Measurements from ENCODE around the gene FABP1.

Gene FABP1

GRCh38 chr2:88116669-88117432 lies 11.0 kb downstream of the FABP1 start:
- H3K4me3 ChIP-seq (ENCODE audit: low read depth, low read length): no peak overlapping the region
- no peak for DNase-seq
- TF ChIP-seq CTCF (IDR thresholded peaks at IDR 0.05; ENCODE audit: low read depth, low read length, missing control alignments): no peak
- peaks cover 2% of the 10 kb centered on the region for H3K27me3 ChIP-seq (replicated peaks)
- no peaks in the 10 kb centered on the region for H3K36me3 ChIP-seq (replicated peaks)
- H3K27ac ChIP-seq: no peak overlapping the region
- in situ Hi-C loops (cut with HindIII; ENCODE audit: low pct_ligation_motif_present, low sequenced_read_pairs): no loop called here

- H3K4me3 ChIP-seq (ENCODE audit: low read depth, low read length): no peak overlapping the region
- peaks cover 2% of the 10 kb centered on the region for H3K27me3 ChIP-seq (replicated peaks)
- no peak overlapping the region for H3K27ac ChIP-seq
- no peak for DNase-seq
- H3K36me3 ChIP-seq (replicated peaks): no peaks in the 10 kb centered on the region
- in situ Hi-C loops (cut with HindIII; ENCODE audit: low pct_ligation_motif_present, low sequenced_read_pairs): no loop called here
- no peak for TF ChIP-seq CTCF (IDR thresholded peaks at IDR 0.05; ENCODE audit: low read depth, low read length, missing control alignments)
These were observed 11.9 kb downstream of the FABP1 start for GRCh38 chr2:88115825-88116518.

- DNase-seq: no peak
- H3K27ac ChIP-seq: no peak overlapping the region
- TF ChIP-seq CTCF (IDR thresholded peaks at IDR 0.05; ENCODE audit: low read depth, low read length, missing control alignments): no peak
- in situ Hi-C loops (cut with HindIII; ENCODE audit: low pct_ligation_motif_present, low sequenced_read_pairs): no loop called here
- H3K27me3 ChIP-seq (replicated peaks): peaks cover 2% of the 10 kb centered on the region
- no peak overlapping the region for H3K4me3 ChIP-seq (ENCODE audit: low read depth, low read length)
- no peaks in the 10 kb centered on the region for H3K36me3 ChIP-seq (replicated peaks)
These were observed 13.0 kb downstream of the FABP1 start for GRCh38 chr2:88114889-88115288.

DNA sequence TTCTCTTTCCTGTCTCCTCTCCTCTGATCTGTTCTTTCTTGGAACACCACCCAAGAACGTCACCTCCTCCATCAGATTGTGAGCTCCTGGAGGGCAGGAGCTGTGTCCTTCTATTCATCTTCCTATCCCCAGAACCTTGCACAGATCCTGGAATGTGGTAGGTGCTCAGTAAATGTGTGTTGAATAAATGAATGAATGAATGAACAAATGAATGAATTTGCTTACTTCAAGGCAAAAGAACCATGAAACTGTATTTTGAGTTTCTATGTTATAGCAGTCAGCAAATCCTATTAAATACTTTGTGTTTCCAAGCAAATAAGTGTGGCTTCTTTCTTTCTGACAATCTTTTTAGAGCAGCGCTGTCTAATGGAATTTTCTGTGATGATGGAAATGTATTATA lies 14.8 kb downstream of the FABP1 start:
- Histone ChIP-seq H3K27me3 (replicated peaks) (peaks cover 2% of the 10 kb centered on the region), H3K4me3 (ENCODE audit: low read depth, low read length) (no peak overlapping the region), H3K36me3 (replicated peaks) (no peaks in the 10 kb centered on the region), H3K27ac (no peak overlapping the region)
- DNase-seq: no peak
- TF ChIP-seq CTCF (IDR thresholded peaks at IDR 0.05; ENCODE audit: low read depth, low read length, missing control alignments): no peak
- in situ Hi-C loops (cut with HindIII; ENCODE audit: low pct_ligation_motif_present, low sequenced_read_pairs): no loop called here

GRCh38 chr2:88110830-88111229 lies 17.0 kb downstream of the FABP1 start:
- H3K27ac ChIP-seq: no peak overlapping the region
- H3K4me3 ChIP-seq (ENCODE audit: low read depth, low read length): no peak overlapping the region
- TF ChIP-seq CTCF (IDR thresholded peaks at IDR 0.05; ENCODE audit: low read depth, low read length, missing control alignments): no peak
- H3K36me3 ChIP-seq (replicated peaks): no peaks in the 10 kb centered on the region
- in situ Hi-C loops (cut with HindIII; ENCODE audit: low pct_ligation_motif_present, low sequenced_read_pairs): no loop called here
- DNase-seq: no peak
- H3K27me3 ChIP-seq (replicated peaks): peaks cover 2% of the 10 kb centered on the region

Measured in brain microvascular endothelial cell (primary cell).